Activated T-helper 17 cell treated with anti-CD3 and anti-CD28 coated beads, Interleukin-2, amount 50 U/mL, for 72 hours (primary cell): ENCODE measurements around the gene ACBD5. TPM values are rescaled to one million over a fixed set of nuclear protein-coding genes. Genes with fewer than 3 reads are reported as not detected.
"Not testable (repeated sequence)": the region's sequence is repeated elsewhere in the genome, so short reads cannot be mapped to it uniquely, and the experiment has no call there.

Source experiments
- ATAC-seq: fragments of 150-1000 bp; cut with Tn5 transposase; replicated peaks from 2 replicates; pipeline ENCODE4 v1.10.0; 2021; ENCODE audit warnings: mild to moderate bottlenecking, moderate library complexity
- H3K27ac Mint-ChIP-seq: one replicate; pipeline ENCODE4 v1.8.0; 2022; ENCODE audit warnings: mixed read lengths
- H3K27me3 Mint-ChIP-seq: one replicate; pipeline ENCODE4 v1.8.0; 2022; ENCODE audit warnings: mixed read lengths
- H3K36me3 Mint-ChIP-seq: one replicate; pipeline ENCODE4 v1.8.0; 2022; ENCODE audit warnings: low read depth, mild to moderate bottlenecking, mixed read lengths
- H3K4me1 Mint-ChIP-seq: one replicate; pipeline ENCODE4 v1.8.0; 2022; ENCODE audit warnings: mixed read lengths
- H3K4me3 Mint-ChIP-seq: one replicate; pipeline ENCODE4 v1.8.0; 2022; ENCODE audit warnings: mild to moderate bottlenecking, mixed read lengths
- H3K9me3 Mint-ChIP-seq: one replicate; pipeline ENCODE4 v1.8.0; 2022; ENCODE audit warnings: mixed read lengths
- total RNA-seq, 2 donors: library from RNA; stranded (reverse); gene quantifications; one replicate each; pipeline ENCODE4 v1.2.3, GENCODE V29; 2022

Gene ACBD5
- total RNA-seq, 2 donors from 2014 or later, result 25.9 to 27.4 TPM

GRCh38 chr10:27207350-27207749 lies 33.2 kb downstream of the ACBD5 start:
- no peaks in the 10 kb centered on the region for H3K27me3 Mint-ChIP-seq
- peaks cover 98% of the 10 kb centered on the region for H3K36me3 Mint-ChIP-seq
- ATAC-seq, result no peak
- H3K27ac Mint-ChIP-seq, result no peak overlapping the region
- no peaks in the 10 kb centered on the region for H3K9me3 Mint-ChIP-seq
- H3K4me1 Mint-ChIP-seq, result no peaks in the 10 kb centered on the region
- H3K4me3 Mint-ChIP-seq, result no peak overlapping the region

- H3K36me3 Mint-ChIP-seq, result peaks cover 91% of the 10 kb centered on the region
- no peaks in the 10 kb centered on the region for H3K9me3 Mint-ChIP-seq
- ATAC-seq, result no peak
- H3K4me3 Mint-ChIP-seq, result no peak overlapping the region
- H3K27me3 Mint-ChIP-seq, result no peaks in the 10 kb centered on the region
- no peaks in the 10 kb centered on the region for H3K4me1 Mint-ChIP-seq
- H3K27ac Mint-ChIP-seq, result no peak overlapping the region
Measured at GRCh38 chr10:27203806-27204205, 36.8 kb downstream of the ACBD5 start.

GRCh38 chr10:27197980-27198620 lies 42.5 kb downstream of the ACBD5 start:
- Mint-ChIP-seq H3K27me3 (no peaks in the 10 kb centered on the region), H3K9me3 (no peaks in the 10 kb centered on the region), H3K4me3 (no peak overlapping the region), H3K27ac (no peak overlapping the region), H3K36me3 (peaks cover 61% of the 10 kb centered on the region), H3K4me1 (no peaks in the 10 kb centered on the region)
- ATAC-seq, result no peak

- Mint-ChIP-seq H3K27ac (no peak overlapping the region), H3K27me3 (no peaks in the 10 kb centered on the region), H3K9me3 (no peaks in the 10 kb centered on the region), H3K4me3 (no peak overlapping the region), H3K4me1 (no peaks in the 10 kb centered on the region), H3K36me3 (peaks cover 21% of the 10 kb centered on the region)
- no peak for ATAC-seq
Measured at GRCh38 chr10:27192284-27192683, 48.3 kb downstream of the ACBD5 start.

GRCh38 chr10:27190508-27190907 lies 50.1 kb downstream of the ACBD5 start:
- ATAC-seq, result no peak
- H3K9me3 Mint-ChIP-seq, result no peaks in the 10 kb centered on the region
- H3K27me3 Mint-ChIP-seq, result no peaks in the 10 kb centered on the region
- H3K4me1 Mint-ChIP-seq, result no peaks in the 10 kb centered on the region
- H3K36me3 Mint-ChIP-seq, result peaks cover 25% of the 10 kb centered on the region
- no peak overlapping the region for H3K27ac Mint-ChIP-seq
- H3K4me3 Mint-ChIP-seq, result no peak overlapping the region

GRCh38 chr10:27188897-27189296 lies 51.7 kb downstream of the ACBD5 start:
- Mint-ChIP-seq H3K4me3 (no peak overlapping the region), H3K9me3 (no peaks in the 10 kb centered on the region), H3K36me3 (peaks cover 41% of the 10 kb centered on the region), H3K27ac (no peak overlapping the region), H3K4me1 (no peaks in the 10 kb centered on the region), H3K27me3 (no peaks in the 10 kb centered on the region)
- ATAC-seq, result no peak

GRCh38 chr10:27188259-27188658 lies 52.3 kb downstream of the ACBD5 start:
- H3K4me3 Mint-ChIP-seq, result no peak overlapping the region
- no peak overlapping the region for H3K27ac Mint-ChIP-seq
- H3K27me3 Mint-ChIP-seq, result no peaks in the 10 kb centered on the region
- peaks cover 46% of the 10 kb centered on the region for H3K36me3 Mint-ChIP-seq
- no peaks in the 10 kb centered on the region for H3K9me3 Mint-ChIP-seq
- no peaks in the 10 kb centered on the region for H3K4me1 Mint-ChIP-seq
- no peak for ATAC-seq

GRCh38 chr10:27169849-27170248 lies 70.7 kb downstream of the ACBD5 start:
- no peak for ATAC-seq
- no peak overlapping the region for H3K4me3 Mint-ChIP-seq
- H3K27me3 Mint-ChIP-seq, result no peaks in the 10 kb centered on the region
- H3K4me1 Mint-ChIP-seq, result no peaks in the 10 kb centered on the region
- no peaks in the 10 kb centered on the region for H3K9me3 Mint-ChIP-seq
- peak overlapping the region; percentile 16 for H3K27ac Mint-ChIP-seq
- H3K36me3 Mint-ChIP-seq, result peaks cover 95% of the 10 kb centered on the region

- no peaks in the 10 kb centered on the region for H3K27me3 Mint-ChIP-seq
- H3K9me3 Mint-ChIP-seq, result no peaks in the 10 kb centered on the region
- H3K4me3 Mint-ChIP-seq, result peak overlapping the region; percentile 94
- H3K27ac Mint-ChIP-seq, result no peak overlapping the region
- peaks cover 6% of the 10 kb centered on the region for H3K4me1 Mint-ChIP-seq
- no peak for ATAC-seq
- peaks cover 99% of the 10 kb centered on the region for H3K36me3 Mint-ChIP-seq
Measured at GRCh38 chr10:27158421-27158820, 82.2 kb downstream of the ACBD5 start.

- peak overlapping the region; percentile 94 for H3K4me3 Mint-ChIP-seq
- H3K27me3 Mint-ChIP-seq, result no peaks in the 10 kb centered on the region
- peak overlapping the region; percentile 81 for H3K27ac Mint-ChIP-seq
- H3K9me3 Mint-ChIP-seq, result no peaks in the 10 kb centered on the region
- peaks cover 100% of the 10 kb centered on the region for H3K36me3 Mint-ChIP-seq
- H3K4me1 Mint-ChIP-seq, result peaks cover 16% of the 10 kb centered on the region
- no peak for ATAC-seq
Measured at GRCh38 chr10:27157150-27157549, 83.4 kb downstream of the ACBD5 start.

GRCh38 chr10:27156566-27156965 lies 84.0 kb downstream of the ACBD5 start:
- peaks cover 100% of the 10 kb centered on the region for H3K36me3 Mint-ChIP-seq
- H3K9me3 Mint-ChIP-seq, H3K27me3 Mint-ChIP-seq, ATAC-seq: not testable (repeated sequence)
- peak overlapping the region; percentile 81 for H3K27ac Mint-ChIP-seq
- H3K4me1 Mint-ChIP-seq, result peaks cover 19% of the 10 kb centered on the region
- peak overlapping the region; percentile 94 for H3K4me3 Mint-ChIP-seq

GRCh38 chr10:27155066-27155754 lies 85.4 kb downstream of the ACBD5 start, which contains the start of gene MASTL:
MASTL (plus strand) TSS chr10:27155352; CDS start chr10:27155427, 75 bp downstream.
- peaks cover 98% of the 10 kb centered on the region for H3K36me3 Mint-ChIP-seq
- no peaks in the 10 kb centered on the region for H3K9me3 Mint-ChIP-seq
- ATAC-seq, result peak; percentile 84
- peak within 1 kb of the TSS; percentile 94 for H3K4me3 Mint-ChIP-seq
- H3K27me3 Mint-ChIP-seq, result no peaks in the 10 kb centered on the region
- H3K27ac Mint-ChIP-seq, result peak within 1 kb of the TSS; percentile 100
- H3K4me1 Mint-ChIP-seq, result peaks cover 22% of the 10 kb centered on the region

- peak; percentile 18 for ATAC-seq
Measured at GRCh38 chr10:27153845-27154193, 86.8 kb downstream of the ACBD5 start.

GRCh38 chr10:27153329-27153728 lies 87.3 kb downstream of the ACBD5 start:
- no peaks in the 10 kb centered on the region for H3K27me3 Mint-ChIP-seq
- H3K4me1 Mint-ChIP-seq, result peaks cover 24% of the 10 kb centered on the region
- H3K9me3 Mint-ChIP-seq, result no peaks in the 10 kb centered on the region
- H3K36me3 Mint-ChIP-seq, result peaks cover 96% of the 10 kb centered on the region
- H3K27ac Mint-ChIP-seq, result peak overlapping the region; percentile 100
- H3K4me3 Mint-ChIP-seq, result peak overlapping the region; percentile 94
- ATAC-seq, result no peak

More at GRCh38 chr10:27153845-27154193, 86.8 kb downstream of the ACBD5 start:
- H3K4me1 Mint-ChIP-seq, result peaks cover 24% of the 10 kb centered on the region
- peak overlapping the region; percentile 94 for H3K4me3 Mint-ChIP-seq
- H3K27ac Mint-ChIP-seq, result peak overlapping the region; percentile 100
- H3K27me3 Mint-ChIP-seq, result no peaks in the 10 kb centered on the region
- H3K9me3 Mint-ChIP-seq, result no peaks in the 10 kb centered on the region
- H3K36me3 Mint-ChIP-seq, result peaks cover 96% of the 10 kb centered on the region

- no peak for ATAC-seq
- Mint-ChIP-seq H3K4me3 (peak overlapping the region; percentile 94), H3K27me3 (no peaks in the 10 kb centered on the region), H3K36me3 (peaks cover 96% of the 10 kb centered on the region), H3K9me3 (no peaks in the 10 kb centered on the region), H3K4me1 (peaks cover 24% of the 10 kb centered on the region), H3K27ac (peak overlapping the region; percentile 100)
Measured at GRCh38 chr10:27152687-27153086, 87.9 kb downstream of the ACBD5 start.
